Body of pancreas (tissue), 4 donors: ENCODE measurements around the gene H6PD. TPM values are rescaled to one million over a fixed set of nuclear protein-coding genes. Genes with fewer than 3 reads are reported as not detected.

Experiments
- ATAC-seq: fragments of 150-250 bp; one replicate; pipeline ENCODE4 v1.9.1; 2016
- DNase-seq, 4 donors: peaks; one replicate each; pipeline ENCODE4 v3.0.0-alpha.2; 2019
- H3K27ac ChIP-seq, 4 donors: fragments of 200-600 bp; sonication (generic); 1 replicate in 3 of 4; 2 replicates in 1 of 4; pipeline versions ENCODE4 v1.5.1 to v1.6.1; 2016 to 2019; ENCODE audit warnings: mild to moderate bottlenecking in 1 of 4, mixed read lengths in 1 of 4, moderate library complexity in 1 of 4
- H3K27me3 ChIP-seq, 2 donors: fragments of 200-600 bp; sonication (generic); one replicate each; pipeline ENCODE4 v1.6.0; 2016; ENCODE audit warnings: mild to moderate bottlenecking in 1 of 2
- H3K36me3 ChIP-seq, 2 donors: fragments of 200-600 bp; sonication (generic); replicated peaks in 1 of 2; 2 replicates each; pipeline ENCODE4 v1.5.1; 2016; ENCODE audit warnings: low read depth in 2 of 2; ENCODE audit not compliant: insufficient read depth in 1 of 2
- H3K4me1 ChIP-seq: fragments of 200-600 bp; sonication (generic); one replicate; pipeline ENCODE4 v1.6.0; 2016
- H3K4me3 ChIP-seq, 2 donors: fragments of 200-600 bp; sonication (generic); 1 replicate in 1 of 2; 2 replicates in 1 of 2; pipeline ENCODE4 v1.5.1; 2016 to 2019
- H3K9me3 ChIP-seq, 3 donors: fragments of 200-600 bp; sonication (generic); 1 replicate in 2 of 3; 2 replicates in 1 of 3; pipeline ENCODE4 v1.5.1; 2016
- POLR2A ChIP-seq, 3 donors: fragments of 450-650 bp; IDR thresholded peaks; one replicate each; pipeline ENCODE4 v1.6.1; 2016; ENCODE audit warnings: antibody characterized with exemption in 3 of 3, mild to moderate bottlenecking in 2 of 3
- WGBS, 2 donors: methylation state at CpG; one replicate each; pipeline ENCODE4 v1.1.5; 2017; 5-methylcytosine and 5-hydroxymethylcytosine counted together
- intact Hi-C: fragments of 100-400 bp; cut with DNase I; formaldehyde crosslinking; loops from one replicate; pipeline ENCODE4 v1.15.1; 2023
- total RNA-seq, 2 donors: library from RNA; depleted of rRNA; stranded (reverse); fragments of >200 nt; gene quantifications; one replicate each; pipeline ENCODE4 v1.1.0, GENCODE V29; 2016
- TF ChIP-seq, protein P1 (sequence below), 7 experiments: fragments of 450-650 bp in 4 of 7; fragments of 200-600 bp in 3 of 7; sonication (generic) in 3 of 7; IDR thresholded peaks; one replicate each; pipeline ENCODE4 v1.5.1; 2016 to 2019; ENCODE audit warnings: antibody characterized with exemption in 7 of 7

The H6PD gene
- total RNA-seq, 2 donors from 2014 or later, result 24.1 to 35.6 TPM

DNA sequence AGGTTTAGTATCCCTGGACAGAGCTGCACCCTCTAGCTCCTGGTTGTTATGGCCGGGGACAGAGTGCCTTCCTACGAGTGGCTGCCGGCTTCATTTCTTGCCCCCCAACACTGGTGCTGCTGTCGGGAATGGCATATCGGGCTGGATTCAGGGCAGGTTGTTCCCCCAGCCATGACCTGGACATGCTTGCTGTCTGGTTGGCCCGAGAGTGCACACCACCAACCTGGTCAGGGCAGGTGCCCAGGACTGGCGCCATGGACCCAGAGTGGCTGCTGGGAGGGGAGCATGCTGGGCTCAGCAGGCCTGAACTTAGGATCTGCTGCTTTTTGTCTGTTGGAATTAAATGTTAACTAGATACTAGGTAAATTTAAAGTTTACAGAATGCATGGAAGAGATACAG, 21.8 kb downstream of the H6PD start:
- WGBS, 2 donors, result 90 to 91% methylated on average over 2 to 7 of the region's 7 CpGs
- no peak overlapping the region for H3K4me3 ChIP-seq
- TF ChIP-seq, protein P1, sequence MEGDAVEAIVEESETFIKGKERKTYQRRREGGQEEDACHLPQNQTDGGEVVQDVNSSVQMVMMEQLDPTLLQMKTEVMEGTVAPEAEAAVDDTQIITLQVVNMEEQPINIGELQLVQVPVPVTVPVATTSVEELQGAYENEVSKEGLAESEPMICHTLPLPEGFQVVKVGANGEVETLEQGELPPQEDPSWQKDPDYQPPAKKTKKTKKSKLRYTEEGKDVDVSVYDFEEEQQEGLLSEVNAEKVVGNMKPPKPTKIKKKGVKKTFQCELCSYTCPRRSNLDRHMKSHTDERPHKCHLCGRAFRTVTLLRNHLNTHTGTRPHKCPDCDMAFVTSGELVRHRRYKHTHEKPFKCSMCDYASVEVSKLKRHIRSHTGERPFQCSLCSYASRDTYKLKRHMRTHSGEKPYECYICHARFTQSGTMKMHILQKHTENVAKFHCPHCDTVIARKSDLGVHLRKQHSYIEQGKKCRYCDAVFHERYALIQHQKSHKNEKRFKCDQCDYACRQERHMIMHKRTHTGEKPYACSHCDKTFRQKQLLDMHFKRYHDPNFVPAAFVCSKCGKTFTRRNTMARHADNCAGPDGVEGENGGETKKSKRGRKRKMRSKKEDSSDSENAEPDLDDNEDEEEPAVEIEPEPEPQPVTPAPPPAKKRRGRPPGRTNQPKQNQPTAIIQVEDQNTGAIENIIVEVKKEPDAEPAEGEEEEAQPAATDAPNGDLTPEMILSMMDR (IDR thresholded peaks at IDR 0.05), result no peak
- no peak for TF ChIP-seq POLR2A (IDR thresholded peaks at IDR 0.05)
- intact Hi-C loops, result no loop called here
- ATAC-seq (no peak), DNase-seq (no peak)
- no peaks in the 10 kb centered on the region for H3K36me3 ChIP-seq
- H3K9me3 ChIP-seq, result no peaks in the 10 kb centered on the region
- H3K27me3 ChIP-seq, result no peaks in the 10 kb centered on the region
- no peak overlapping the region for H3K27ac ChIP-seq
- H3K4me1 ChIP-seq, result peaks cover 8% of the 10 kb centered on the region

DNA sequence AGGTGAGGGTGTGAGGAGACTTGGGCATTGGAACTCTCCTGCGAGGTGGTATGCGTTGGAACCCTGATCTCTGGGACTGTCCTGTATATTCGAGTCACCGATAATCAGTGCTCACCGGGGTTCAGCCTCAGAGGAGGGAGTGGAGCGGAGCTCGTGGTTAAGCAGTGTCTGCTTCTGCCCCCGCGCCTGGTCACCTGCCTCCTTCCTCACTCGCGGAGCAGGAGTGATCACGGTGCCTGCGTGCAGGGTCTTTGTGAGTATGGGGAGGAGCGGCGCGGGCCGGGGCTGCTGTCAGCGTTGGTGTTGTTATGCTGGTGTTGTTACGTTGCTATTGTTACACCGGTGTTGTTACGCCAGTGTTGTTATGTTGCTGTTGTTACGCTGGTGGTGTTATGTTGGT, 23.3 kb downstream of the H6PD start:
- no peak overlapping the region for H3K27ac ChIP-seq
- no peaks in the 10 kb centered on the region for H3K27me3 ChIP-seq
- intact Hi-C loops, result no loop called here
- no peak for TF ChIP-seq POLR2A (IDR thresholded peaks at IDR 0.05)
- TF ChIP-seq, protein P1 (IDR thresholded peaks at IDR 0.05), result no peak
- no peak overlapping the region for H3K4me3 ChIP-seq
- peaks cover 0 to 7% of the 10 kb centered on the region in 2 donors for H3K36me3 ChIP-seq
- 91 to 95% methylated on average over 18 to 22 of the region's 22 CpGs for WGBS, 2 donors
- ATAC-seq (no peak), DNase-seq (no peak)
- H3K9me3 ChIP-seq, result no peaks in the 10 kb centered on the region
- H3K4me1 ChIP-seq, result peaks cover 5% of the 10 kb centered on the region

DNA sequence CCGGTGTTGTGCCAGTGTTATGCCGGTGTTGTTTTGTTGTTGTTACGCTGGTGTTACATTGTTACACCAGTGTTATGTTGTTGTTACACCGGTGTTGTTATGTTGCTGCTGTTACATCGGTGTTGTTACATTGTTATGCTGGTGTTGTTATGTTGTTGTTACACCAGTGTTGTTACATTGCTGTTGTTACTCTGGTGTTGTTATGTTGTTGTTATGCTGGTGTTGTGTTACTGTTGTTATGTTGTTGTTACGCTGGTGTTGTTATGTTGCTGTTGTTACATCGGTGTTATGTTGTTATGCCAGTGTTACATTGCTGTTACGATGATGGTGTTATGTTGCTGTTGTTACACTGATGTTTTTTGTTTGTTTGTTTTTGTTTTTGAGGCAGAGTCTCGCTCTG, 24.1 kb downstream of the H6PD start:
- Histone ChIP-seq H3K4me1 (peaks cover 2% of the 10 kb centered on the region), H3K9me3 (no peaks in the 10 kb centered on the region)
- 98% methylated on average over 9 of the region's 9 CpGs for WGBS, 2 donors

DNA sequence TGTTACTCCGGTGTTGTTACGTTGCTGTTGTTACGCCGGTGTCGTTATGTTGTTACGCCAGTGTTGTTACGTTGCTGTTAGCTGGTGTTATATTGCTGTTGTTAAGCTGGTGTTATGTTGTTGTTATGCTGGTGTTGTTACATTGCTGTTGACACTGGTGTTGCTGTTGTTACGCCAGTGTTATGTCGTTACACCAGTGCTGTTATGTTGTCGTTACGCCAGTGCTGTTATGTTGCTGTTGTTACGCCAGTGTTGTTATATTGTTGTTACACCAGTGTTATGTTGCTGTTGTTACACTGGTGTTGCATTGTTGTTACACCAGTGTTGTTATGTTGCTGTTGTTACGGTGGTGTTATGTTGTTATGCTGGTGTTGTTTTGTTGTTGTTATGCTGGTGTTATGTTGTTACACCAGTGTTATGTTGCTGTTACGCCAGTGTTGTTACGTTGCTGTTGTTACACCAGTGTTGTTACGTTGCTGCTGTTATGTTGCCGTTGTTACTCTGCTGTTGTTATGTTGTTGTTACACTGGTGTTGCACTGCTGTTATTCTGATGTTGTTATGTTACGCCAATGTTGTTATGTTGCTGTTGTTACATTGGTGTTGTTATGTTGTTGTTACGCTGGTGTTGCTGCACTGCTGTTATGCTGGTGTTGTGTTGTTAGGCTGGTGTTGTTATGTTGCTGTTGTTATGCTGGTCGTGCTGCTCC, 25.6 kb downstream of the H6PD start:
- Histone ChIP-seq H3K27me3 (no peaks in the 10 kb centered on the region), H3K27ac (no peak overlapping the region), H3K9me3 (no peaks in the 10 kb centered on the region), H3K36me3 (peaks cover 0 to 18% of the 10 kb centered on the region in 2 donors), H3K4me3 (no peak overlapping the region), H3K4me1 (no peaks in the 10 kb centered on the region)
- WGBS, 2 donors, result 93 to 96% methylated on average over 20 of the region's 20 CpGs
- ATAC-seq, result no peak
- TF ChIP-seq, protein P1 (IDR thresholded peaks at IDR 0.05), result no peak
- TF ChIP-seq POLR2A (IDR thresholded peaks at IDR 0.05), result no peak
- no peak for DNase-seq
- intact Hi-C loops, result no loop called here

More for the DNA sequence above, 24.1 kb downstream of the H6PD start:
- Histone ChIP-seq H3K27ac (no peak overlapping the region), H3K27me3 (no peaks in the 10 kb centered on the region), H3K36me3 (peaks cover 0 to 7% of the 10 kb centered on the region in 2 donors), H3K4me3 (no peak overlapping the region)
- intact Hi-C loops, result no loop called here
- no peak for ATAC-seq
- DNase-seq, result no peak
- TF ChIP-seq, protein P1 (IDR thresholded peaks at IDR 0.05), result no peak
- TF ChIP-seq POLR2A (IDR thresholded peaks at IDR 0.05), result no peak

DNA sequence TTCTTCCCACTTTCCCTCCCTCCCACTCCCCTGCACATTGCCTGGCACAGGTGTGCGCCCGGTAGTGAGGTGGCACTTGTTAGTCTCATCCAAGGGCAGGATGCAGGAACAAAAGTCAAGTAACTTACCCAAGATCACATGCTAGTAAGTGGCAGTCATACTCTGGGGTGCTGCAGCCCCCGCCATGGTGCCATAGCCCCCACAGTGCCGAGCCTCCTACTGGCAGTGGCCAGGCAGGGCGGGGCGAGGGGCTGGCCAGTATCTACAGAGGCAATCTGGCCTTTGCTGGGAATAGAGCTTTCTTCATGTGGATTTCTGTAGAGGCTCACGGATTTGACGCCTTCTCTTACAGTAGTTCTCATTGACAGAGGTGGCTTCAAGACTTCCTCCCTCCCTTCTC, 26.9 kb downstream of the H6PD start:
- ATAC-seq (no peak), DNase-seq (no peak)
- WGBS, 2 donors, result 91 to 95% methylated on average over 6 to 8 of the region's 8 CpGs
- Histone ChIP-seq H3K27me3 (no peaks in the 10 kb centered on the region), H3K27ac (no peak overlapping the region), H3K4me1 (no peaks in the 10 kb centered on the region), H3K9me3 (no peaks in the 10 kb centered on the region), H3K4me3 (no peak overlapping the region), H3K36me3 (peaks cover 0 to 23% of the 10 kb centered on the region in 2 donors)
- intact Hi-C loops, result no loop called here
- TF ChIP-seq, protein P1 (IDR thresholded peaks at IDR 0.05), result no peak
- no peak for TF ChIP-seq POLR2A (IDR thresholded peaks at IDR 0.05)
